SK-N-SH (cell line): ENCODE data around the gene SURF6. TPM values are rescaled to one million over a fixed set of nuclear protein-coding genes. Genes with fewer than 3 reads are reported as not detected.

Experiments used
- CTCF ChIA-PET: fragments of 300-600, 350-600 bp; formaldehyde crosslinking; extraction: SDS; loops from one replicate; lab custom pipeline; 2021; lab: Yijun Ruan, JAX
- POLR2A ChIA-PET: fragments of 350-600 bp; sonication (Branson Sonifier 250); formaldehyde crosslinking; extraction: SDS; loops from one replicate; lab custom pipeline; 2020; ENCODE audit warnings: antibody characterized with exemption, inconsistent platforms; lab: Yijun Ruan, JAX
- DNase-seq: peaks from one replicate; pipeline ENCODE4 v3.0.0; 2012
- H2AFZ ChIP-seq: fragments of 200-600 bp; sonication (generic); 2 replicates; pipeline ENCODE4 v1.8.1; 2016; ENCODE audit warnings: antibody characterized with exemption, mild to moderate bottlenecking, low read depth
- H3F3A ChIP-seq: fragments of 200-600 bp; sonication (generic); replicated peaks from 2 replicates; pipeline ENCODE3; 2016; ENCODE audit warnings: antibody characterized with exemption, mild to moderate bottlenecking; ENCODE audit not compliant: insufficient read depth
- H3K27ac ChIP-seq, 2 experiments: fragments of 200-500 bp in 1 of 2; fragments of 200-600 bp in 1 of 2; sonication (Bioruptor generic) in 1 of 2; sonication (generic), shearing (Covaris generic) in 1 of 2; 2 replicates each; pipeline versions ENCODE4 v1.5.1 to v1.6.1; 2014 to 2016; ENCODE audit warnings: low read depth in 2 of 2, inconsistent platforms in 1 of 2, low read length in 1 of 2, mild to moderate bottlenecking in 1 of 2, mixed read lengths in 1 of 2
- H3K27me3 ChIP-seq: fragments of 200-600 bp; sonication (generic), shearing (Covaris generic); 2 replicates; pipeline ENCODE4 v1.6.1; 2016; ENCODE audit warnings: mixed run types; ENCODE audit not compliant: insufficient read depth
- H3K36me3 ChIP-seq, 2 experiments: fragments of 200-500 bp in 1 of 2; fragments of 200-600 bp in 1 of 2; sonication (Bioruptor generic) in 1 of 2; sonication (generic) in 1 of 2; replicated peaks in 1 of 2; 2 replicates each; pipeline versions ENCODE3 to v1.5.1; 2014 to 2016; ENCODE audit warnings: low read length in 1 of 2, mild to moderate bottlenecking in 1 of 2; ENCODE audit not compliant: insufficient read depth in 2 of 2, control insufficient read depth in 1 of 2
- H3K4me1 ChIP-seq, 2 experiments: fragments of 200-500 bp in 1 of 2; fragments of 200-600 bp in 1 of 2; sonication (Bioruptor generic) in 1 of 2; sonication (generic), shearing (Covaris generic) in 1 of 2; 2 replicates each; pipeline versions ENCODE4 v1.5.1 to v1.6.1; 2014 to 2016; ENCODE audit warnings: low read depth in 1 of 2, low read length in 1 of 2, mixed run types in 1 of 2; ENCODE audit not compliant: insufficient read depth in 2 of 2, control insufficient read depth in 1 of 2
- H3K4me2 ChIP-seq: fragments of 200-600 bp; sonication (generic), shearing (Covaris generic); 2 replicates; pipeline ENCODE4 v1.6.1; 2017; ENCODE audit warnings: mixed run types
- H3K4me3 ChIP-seq, 2 experiments: fragments of 200-500 bp in 1 of 2; fragments of 200-600 bp in 1 of 2; sonication (Bioruptor generic) in 1 of 2; sonication (generic), shearing (Covaris generic) in 1 of 2; 2 replicates each; pipeline versions ENCODE4 v1.5.1 to v1.8.1; 2014 to 2016; ENCODE audit warnings: low read depth in 2 of 2, inconsistent platforms in 1 of 2, low read length in 1 of 2, mild to moderate bottlenecking in 1 of 2, mixed read lengths in 1 of 2, moderate library complexity in 1 of 2
- H3K79me2 ChIP-seq: fragments of 200-600 bp; sonication (generic); 2 replicates; pipeline ENCODE4 v1.8.1; 2017; ENCODE audit warnings: mild to moderate bottlenecking; ENCODE audit not compliant: insufficient read depth
- H3K9ac ChIP-seq: fragments of 200-600 bp; sonication (generic); 2 replicates; pipeline ENCODE4 v1.6.1; 2017; ENCODE audit warnings: mixed run types
- H3K9me2 ChIP-seq: fragments of 200-600 bp; sonication (generic); 2 replicates; pipeline ENCODE4 v1.6.1; 2017; ENCODE audit warnings: mixed run types
- H3K9me3 ChIP-seq: fragments of 200-600 bp; sonication (generic); 2 replicates; pipeline ENCODE4 v1.6.1; 2017; ENCODE audit warnings: mixed run types, mild to moderate bottlenecking, moderate library complexity
- H4K20me1 ChIP-seq: fragments of 200-600 bp; sonication (generic); 2 replicates; pipeline ENCODE4 v1.6.1; 2017; ENCODE audit warnings: mild to moderate bottlenecking, mixed run types; ENCODE audit not compliant: insufficient read depth
- FOSL2 ChIP-seq: IDR thresholded peaks from 2 replicates; pipeline ENCODE4 v1.4.0; 2012; ENCODE audit warnings: low read depth, mild to moderate bottlenecking, moderate library complexity, borderline replicate concordance
- GATA2 ChIP-seq: sonication (generic); formaldehyde crosslinking; IDR thresholded peaks from 2 replicates; pipeline ENCODE4 v1.5.0; 2020; ENCODE audit warnings: mild to moderate bottlenecking, missing genetic modification reagents
- IRF3 ChIP-seq: fragments of 150-350 bp; IDR thresholded peaks from 2 replicates; pipeline ENCODE4 v1.6.1; 2016; ENCODE audit warnings: mild to moderate bottlenecking, low read depth, low read length
- MXI1 ChIP-seq: IDR thresholded peaks from 2 replicates; pipeline ENCODE4 v1.6.1; 2012; ENCODE audit warnings: mild to moderate bottlenecking, low read depth, low read length, improper control_type of control experiment
- NFIC ChIP-seq: IDR thresholded peaks from 2 replicates; pipeline ENCODE4 v1.4.0; 2012; ENCODE audit warnings: borderline replicate concordance
- POLR2AphosphoS5 ChIP-seq: IDR thresholded peaks from 2 replicates; pipeline ENCODE4 v1.6.1; 2012; ENCODE audit warnings: low read depth, low read length
- REST ChIP-seq: IDR thresholded peaks from 2 replicates; pipeline ENCODE4 v1.6.1; 2012; ENCODE audit warnings: mild to moderate bottlenecking, low read depth, low read length, moderate library complexity
- RFX5 ChIP-seq: IDR thresholded peaks from 2 replicates; pipeline ENCODE4 v1.6.1; 2012; ENCODE audit warnings: mild to moderate bottlenecking, improper control_type of control experiment, low read length
- RXRA ChIP-seq: IDR thresholded peaks from 2 replicates; pipeline ENCODE4 v1.4.0; 2012; ENCODE audit warnings: low read depth, mild to moderate bottlenecking, borderline replicate concordance
- USF1 ChIP-seq: IDR thresholded peaks from 2 replicates; pipeline ENCODE4 v1.4.0; 2012; ENCODE audit warnings: low read depth, borderline replicate concordance
- WGBS: methylation state at CpG from one replicate; pipeline ENCODE4 v1.1.6; 2017; ENCODE audit warnings: low lambda C conversion rate; 5-methylcytosine and 5-hydroxymethylcytosine counted together
- polyA plus RNA-seq, 3 experiments: library from polyadenylated mRNA; depleted of rRNA; stranded (reverse); fragments of >200 nt; gene quantifications; 2 replicates each; pipeline ENCODE4 v1.2.3, GENCODE V29; 2012

The SURF6 gene
- polyA plus RNA-seq, 1 of the 3 experiments (the other 2 are of a cell fraction): 44.5 TPM

GRCh38 chr9:133331641-133332380 lies 4.2 kb downstream of the SURF6 start:
- H3K4me1 ChIP-seq: peaks cover 8 to 15% of the 10 kb centered on the region in 2 experiments; a peak in 1 of 4 replicates
- H3K4me2 ChIP-seq: no peak overlapping the region
- ChIA-PET POLR2A (interaction anchor here (3.8 kb wide), 1 partner anchor 16 kb away, joined by 16 read pairs; the partner anchor contains the start of genes MED22 and RPL7A), CTCF (interaction anchor here (1.0 to 4.8 kb wide), 2 partner anchors 28 to 145 kb away, joined by 4 to 33 read pairs; no protein-coding TSS in a partner anchor)
- no peak for TF ChIP-seq NFIC
- TF ChIP-seq GATA2 (CRISPR knock-in tag): no peak
- no peak for TF ChIP-seq MXI1
- no peak for TF ChIP-seq RXRA
- no peak for TF ChIP-seq FOSL2
- TF ChIP-seq RFX5: no peak
- no peak for TF ChIP-seq USF1
- no peak for TF ChIP-seq IRF3
- TF ChIP-seq POLR2AphosphoS5: no peak
- TF ChIP-seq REST: no peak
- H3K27ac ChIP-seq: no peak overlapping the region
- no peak overlapping the region for H3K4me3 ChIP-seq
- peaks cover 27% of the 10 kb centered on the region for H3K79me2 ChIP-seq
- no peaks in the 10 kb centered on the region for H3K9me2 ChIP-seq
- H3K36me3 ChIP-seq: peaks cover 38 to 46% of the 10 kb centered on the region in 2 experiments
- 97% methylated on average over 50 of the region's 57 CpGs for WGBS
- DNase-seq: no peak
- H2AFZ ChIP-seq: no peak overlapping the region
- 0 out of 2 replicates have a peak, but pooled peaks cover 13% of the 10 kb centered on the region for H4K20me1 ChIP-seq
- no peaks in the 10 kb centered on the region for H3K9me3 ChIP-seq
- H3F3A ChIP-seq: peaks cover 15% of the 10 kb centered on the region
- no peak overlapping the region for H3K9ac ChIP-seq
- no peaks in the 10 kb centered on the region for H3K27me3 ChIP-seq
